ENCODE measurements around the gene KDM4D. TPM values are rescaled to one million over a fixed set of nuclear protein-coding genes. Genes with fewer than 3 reads are reported as not detected.
A peak's percentile ranks its signal among the peaks of the same experiment; 100 is the strongest.
"Not testable (repeated sequence)": the region's sequence is repeated elsewhere in the genome, so short reads cannot be mapped to it uniquely, and the experiment has no call there.

KDM4D gene
- total RNA-seq, 4 donors from 2014 or later: 0.12 to 1.5 (median 0.56) TPM

DNA sequence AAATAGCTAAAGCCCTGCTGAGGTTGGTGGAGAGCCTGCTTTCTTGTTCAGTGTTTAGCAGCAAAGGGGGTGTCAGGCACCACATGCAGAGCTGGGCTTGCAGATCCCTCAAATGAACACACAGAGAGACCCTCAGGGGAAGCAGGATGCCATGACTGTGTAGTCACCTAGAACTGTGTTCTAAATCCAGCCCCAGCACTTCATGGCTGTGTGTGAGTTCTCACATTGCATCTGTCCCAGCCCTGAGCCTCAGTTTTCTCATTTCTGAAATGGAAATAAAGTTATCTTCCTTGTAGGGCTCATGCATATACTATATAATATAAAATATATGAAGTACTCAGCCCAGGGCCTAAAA lies 47.3 kb upstream of the KDM4D start:
- no peaks in the 10 kb centered on the region for H3K36me3 ChIP-seq
- intact Hi-C loops (cut with DNase I; ENCODE audit: low total_unique reads): no loop called here
- no peaks in the 10 kb centered on the region for H3K27me3 ChIP-seq
- H3K4me3 ChIP-seq: no peak overlapping the region
- in situ Hi-C loops (cut with MboI; ENCODE audit: low sequenced_read_pairs in 4 of 4): no loop called here
- H3K27ac ChIP-seq: peak overlapping the region; percentile 28 to 61 (median 56)
- no peak for TF ChIP-seq POLR2A (IDR thresholded peaks at IDR 0.05)
- TF ChIP-seq, protein P1, sequence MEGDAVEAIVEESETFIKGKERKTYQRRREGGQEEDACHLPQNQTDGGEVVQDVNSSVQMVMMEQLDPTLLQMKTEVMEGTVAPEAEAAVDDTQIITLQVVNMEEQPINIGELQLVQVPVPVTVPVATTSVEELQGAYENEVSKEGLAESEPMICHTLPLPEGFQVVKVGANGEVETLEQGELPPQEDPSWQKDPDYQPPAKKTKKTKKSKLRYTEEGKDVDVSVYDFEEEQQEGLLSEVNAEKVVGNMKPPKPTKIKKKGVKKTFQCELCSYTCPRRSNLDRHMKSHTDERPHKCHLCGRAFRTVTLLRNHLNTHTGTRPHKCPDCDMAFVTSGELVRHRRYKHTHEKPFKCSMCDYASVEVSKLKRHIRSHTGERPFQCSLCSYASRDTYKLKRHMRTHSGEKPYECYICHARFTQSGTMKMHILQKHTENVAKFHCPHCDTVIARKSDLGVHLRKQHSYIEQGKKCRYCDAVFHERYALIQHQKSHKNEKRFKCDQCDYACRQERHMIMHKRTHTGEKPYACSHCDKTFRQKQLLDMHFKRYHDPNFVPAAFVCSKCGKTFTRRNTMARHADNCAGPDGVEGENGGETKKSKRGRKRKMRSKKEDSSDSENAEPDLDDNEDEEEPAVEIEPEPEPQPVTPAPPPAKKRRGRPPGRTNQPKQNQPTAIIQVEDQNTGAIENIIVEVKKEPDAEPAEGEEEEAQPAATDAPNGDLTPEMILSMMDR (IDR thresholded peaks at IDR 0.05 in 4 of 5, conservative IDR thresholded peaks at IDR 0.05 in 1 of 5): no peak
- ATAC-seq: no peak
- peaks cover 17 to 23% of the 10 kb centered on the region in 2 donors for H3K4me1 ChIP-seq
- DNase-seq: no peak
- H3K9me3 ChIP-seq: no peaks in the 10 kb centered on the region

DNA sequence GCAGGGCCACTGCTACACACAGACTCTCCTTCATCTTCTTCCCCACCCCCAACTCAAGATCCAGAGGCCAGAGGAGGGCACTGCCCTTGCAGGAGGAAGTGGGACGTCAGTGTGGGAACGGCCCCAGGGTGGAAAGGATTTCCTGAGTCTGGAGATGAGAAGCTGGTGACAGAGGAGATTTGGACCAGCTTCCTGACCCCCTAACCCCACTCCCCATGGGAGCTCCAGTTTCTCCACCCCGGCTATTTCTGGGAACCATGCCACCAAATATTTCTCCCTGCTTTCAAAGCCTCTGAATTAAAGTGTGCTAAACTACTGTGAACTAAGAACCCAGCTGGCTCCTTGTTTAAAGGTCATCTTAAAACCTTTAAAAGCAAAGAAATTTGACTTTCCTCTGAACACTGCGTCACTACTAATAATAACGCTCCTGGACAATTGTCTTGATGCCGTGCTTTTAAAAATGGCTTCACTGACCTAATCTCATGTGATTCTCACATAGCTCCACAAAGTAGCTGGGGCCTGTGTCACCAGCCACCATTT lies 46.7 kb upstream of the KDM4D start:
- intact Hi-C loops (cut with DNase I; ENCODE audit: low total_unique reads): no loop called here

DNA sequence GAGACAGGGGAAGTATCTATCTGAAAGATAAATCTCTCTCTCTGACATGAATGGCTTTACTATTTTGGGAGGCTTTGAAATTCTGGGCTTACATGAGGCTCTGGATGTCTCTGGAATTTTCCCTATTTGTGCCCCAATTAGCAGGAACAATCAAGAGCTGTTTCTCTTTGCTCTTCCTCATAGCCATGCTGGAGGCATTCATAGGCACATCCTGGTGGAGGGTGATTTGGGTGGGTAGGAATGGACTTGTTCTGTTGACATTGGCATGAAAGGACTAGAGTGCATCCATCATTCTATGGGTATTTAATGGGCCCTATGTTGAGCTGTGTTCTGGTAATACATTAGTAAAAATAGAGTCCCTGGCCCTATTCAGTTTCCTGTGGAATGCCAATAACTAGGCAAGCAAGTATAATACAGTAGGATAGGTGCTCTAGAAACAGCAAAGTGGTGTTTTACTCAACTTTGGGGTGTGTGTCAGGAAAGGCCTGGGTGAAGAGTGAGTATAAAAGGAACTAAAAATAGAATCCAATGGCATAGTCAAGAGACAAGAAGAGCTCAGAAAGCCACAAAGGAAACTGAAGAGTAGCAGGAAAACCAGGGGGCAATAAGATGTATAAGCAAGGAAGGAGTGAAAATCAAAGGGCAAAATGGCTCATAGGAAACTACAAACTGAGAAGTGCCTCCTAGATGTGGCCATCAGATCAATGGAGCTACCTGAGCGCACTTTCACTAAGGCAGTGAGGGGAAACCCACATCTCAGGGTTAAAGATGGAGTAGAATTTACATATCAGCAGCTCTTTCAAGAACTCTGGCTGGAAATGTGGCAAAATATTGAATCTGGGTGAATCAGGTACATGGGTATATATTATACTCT lies 45.2 kb upstream of the KDM4D start:
- intact Hi-C loops (cut with DNase I; ENCODE audit: low total_unique reads): no loop called here
- peak overlapping the region; percentile 55 to 67 (median 58) for H3K27ac ChIP-seq
- H3K4me3 ChIP-seq: no peak overlapping the region
- H3K27me3 ChIP-seq: no peaks in the 10 kb centered on the region
- in situ Hi-C loops (cut with MboI; ENCODE audit: low sequenced_read_pairs in 4 of 4): no loop called here
- no peaks in the 10 kb centered on the region for H3K36me3 ChIP-seq
- no peak for TF ChIP-seq POLR2A (IDR thresholded peaks at IDR 0.05)
- TF ChIP-seq, protein P1 (IDR thresholded peaks at IDR 0.05 in 4 of 5, conservative IDR thresholded peaks at IDR 0.05 in 1 of 5): no peak
- no peaks in the 10 kb centered on the region for H3K9me3 ChIP-seq
- peaks cover 17 to 23% of the 10 kb centered on the region in 2 donors for H3K4me1 ChIP-seq
- DNase-seq: no peak
- ATAC-seq: no peak

More for the DNA sequence above, 46.7 kb upstream of the KDM4D start:
- Histone ChIP-seq H3K4me3 (no peak overlapping the region), H3K36me3 (no peaks in the 10 kb centered on the region), H3K27me3 (no peaks in the 10 kb centered on the region), H3K9me3 (no peaks in the 10 kb centered on the region), H3K4me1 (peaks cover 17 to 23% of the 10 kb centered on the region in 2 donors), H3K27ac (peak overlapping the region; percentile 55 to 67 (median 58))
- in situ Hi-C loops (cut with MboI; ENCODE audit: low sequenced_read_pairs in 4 of 4): no loop called here
- ATAC-seq (peak; percentile 55 to 79), DNase-seq (peak; percentile 44 to 72)
- TF ChIP-seq, protein P1 (IDR thresholded peaks at IDR 0.05 in 4 of 5, conservative IDR thresholded peaks at IDR 0.05 in 1 of 5): no peak
- TF ChIP-seq POLR2A (IDR thresholded peaks at IDR 0.05): no peak

DNA sequence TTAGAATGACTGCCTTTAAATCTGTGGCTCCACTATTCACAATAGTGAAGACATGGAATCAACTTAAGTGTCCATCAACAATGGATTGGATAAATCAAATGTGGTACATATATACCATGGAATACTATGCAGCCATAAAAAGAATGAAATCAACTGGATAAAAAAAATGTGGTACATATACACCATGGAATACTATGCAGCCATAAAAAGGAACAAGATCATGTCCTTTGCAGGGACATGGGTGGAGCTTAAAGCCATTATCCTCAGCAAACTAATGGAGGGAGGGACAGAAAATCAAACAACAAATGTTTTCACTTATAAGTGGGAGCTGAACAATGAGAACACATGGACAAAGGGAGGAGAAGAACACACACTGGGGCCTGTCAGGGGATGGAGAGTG lies 41.4 kb upstream of the KDM4D start:
- H3K27ac ChIP-seq; ATAC-seq; in situ Hi-C loops (cut with MboI; ENCODE audit: low sequenced_read_pairs in 4 of 4); H3K9me3 ChIP-seq; intact Hi-C loops (cut with DNase I; ENCODE audit: low total_unique reads); H3K4me3 ChIP-seq; DNase-seq; H3K27me3 ChIP-seq; H3K36me3 ChIP-seq: not testable (repeated sequence)
- H3K4me1 ChIP-seq: peaks cover 16% of the 10 kb centered on the region in 2 donors

DNA sequence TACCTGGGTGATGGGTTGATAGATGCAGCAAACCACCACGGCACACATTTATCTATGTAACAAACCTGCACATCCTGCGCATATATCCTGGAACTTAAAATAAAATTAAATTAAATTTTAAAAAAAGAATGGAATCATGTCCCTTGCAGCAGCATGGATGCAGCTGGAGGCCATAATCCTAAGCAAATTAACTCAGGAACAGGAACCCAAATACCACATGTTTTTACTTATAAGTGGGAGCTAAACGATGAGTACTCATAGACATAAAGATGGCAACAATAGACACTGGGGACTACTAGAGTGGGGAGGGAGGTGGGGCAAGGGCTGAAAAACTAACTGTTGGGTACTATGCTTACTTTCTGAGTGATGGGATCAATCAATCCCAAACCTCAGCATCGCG lies 41.0 kb upstream of the KDM4D start:
- in situ Hi-C loops (cut with MboI; ENCODE audit: low sequenced_read_pairs in 4 of 4): no loop called here
- H3K27ac ChIP-seq: no peak overlapping the region
- intact Hi-C loops (cut with DNase I; ENCODE audit: low total_unique reads): no loop called here

More for the DNA sequence above, 41.0 kb upstream of the KDM4D start:
- peaks cover 12% of the 10 kb centered on the region in 2 donors for H3K4me1 ChIP-seq
- no peak for TF ChIP-seq POLR2A (IDR thresholded peaks at IDR 0.05)
- TF ChIP-seq, protein P1 (IDR thresholded peaks at IDR 0.05 in 4 of 5, conservative IDR thresholded peaks at IDR 0.05 in 1 of 5): no peak
- no peaks in the 10 kb centered on the region for H3K9me3 ChIP-seq
- H3K36me3 ChIP-seq: no peaks in the 10 kb centered on the region
- DNase-seq (no peak), ATAC-seq (no peak)
- H3K4me3 ChIP-seq: no peak overlapping the region
- no peaks in the 10 kb centered on the region for H3K27me3 ChIP-seq

Data from gastrocnemius medialis (tissue), 4 donors.